Measurements from ENCODE around the gene DCLK1. TPM values are rescaled to one million over a fixed set of nuclear protein-coding genes. Genes with fewer than 3 reads are reported as not detected.

The DCLK1 gene
- total RNA-seq: 4.5 TPM
- long read RNA-seq, partial matches to known transcripts: 0 of 2 reads
- long read RNA-seq, other reads (novel, unspliced or antisense): 2 of 2 reads

DNA sequence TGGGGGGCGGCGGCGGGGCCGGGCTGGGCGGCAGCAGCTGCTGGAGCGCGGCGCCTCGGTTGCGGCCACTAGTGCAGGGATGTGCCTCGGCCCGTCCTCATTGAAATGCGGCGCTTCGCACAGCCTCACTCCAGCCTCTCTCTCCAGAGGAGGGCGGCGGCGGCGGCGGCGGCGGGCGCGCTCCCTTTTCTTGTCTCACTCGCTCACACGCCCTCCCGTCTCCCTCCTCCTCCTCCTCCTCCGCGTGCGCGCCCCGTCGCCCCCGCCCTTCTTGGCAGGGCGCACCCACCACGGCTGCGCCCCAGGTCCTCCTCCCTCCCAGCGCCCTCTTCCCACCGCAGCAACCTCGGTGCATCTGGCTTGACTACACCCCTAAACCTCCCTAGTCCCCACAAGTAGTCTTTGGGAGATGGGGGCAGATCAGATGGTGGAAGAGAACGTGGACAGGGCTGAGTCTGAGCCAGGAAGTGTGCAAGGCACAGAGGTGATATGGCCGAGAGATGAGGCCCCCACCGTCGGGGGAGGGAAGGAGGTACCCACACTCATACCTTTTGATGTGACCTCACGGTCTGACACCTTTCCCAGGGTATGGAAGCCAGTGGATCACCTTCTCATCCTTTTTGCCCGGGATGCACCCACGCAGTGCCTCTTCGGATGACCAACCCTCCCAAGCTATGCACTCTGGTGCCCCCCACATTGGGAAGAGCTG is at the start of gene DCLK1:
Gene DCLK1, minus strand, starts transcription at position 161 of the 709 bp plus-strand sequence.
- Histone ChIP-seq H3K27ac (no peak within 1 kb of the TSS), H3K27me3 (peaks cover 20% of the 10 kb centered on the region), H3K4me3 (peak within 1 kb of the TSS; percentile 39), H3K9me3 (no peaks in the 10 kb centered on the region), H3K36me3 (no peaks in the 10 kb centered on the region), H3K4me1 (no peaks in the 10 kb centered on the region)
- TF ChIP-seq, protein P1, sequence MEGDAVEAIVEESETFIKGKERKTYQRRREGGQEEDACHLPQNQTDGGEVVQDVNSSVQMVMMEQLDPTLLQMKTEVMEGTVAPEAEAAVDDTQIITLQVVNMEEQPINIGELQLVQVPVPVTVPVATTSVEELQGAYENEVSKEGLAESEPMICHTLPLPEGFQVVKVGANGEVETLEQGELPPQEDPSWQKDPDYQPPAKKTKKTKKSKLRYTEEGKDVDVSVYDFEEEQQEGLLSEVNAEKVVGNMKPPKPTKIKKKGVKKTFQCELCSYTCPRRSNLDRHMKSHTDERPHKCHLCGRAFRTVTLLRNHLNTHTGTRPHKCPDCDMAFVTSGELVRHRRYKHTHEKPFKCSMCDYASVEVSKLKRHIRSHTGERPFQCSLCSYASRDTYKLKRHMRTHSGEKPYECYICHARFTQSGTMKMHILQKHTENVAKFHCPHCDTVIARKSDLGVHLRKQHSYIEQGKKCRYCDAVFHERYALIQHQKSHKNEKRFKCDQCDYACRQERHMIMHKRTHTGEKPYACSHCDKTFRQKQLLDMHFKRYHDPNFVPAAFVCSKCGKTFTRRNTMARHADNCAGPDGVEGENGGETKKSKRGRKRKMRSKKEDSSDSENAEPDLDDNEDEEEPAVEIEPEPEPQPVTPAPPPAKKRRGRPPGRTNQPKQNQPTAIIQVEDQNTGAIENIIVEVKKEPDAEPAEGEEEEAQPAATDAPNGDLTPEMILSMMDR (IDR thresholded peaks at IDR 0.05): no peak
- ATAC-seq: peak; percentile 75
- intact Hi-C loops (cut with DNase I): no loop called here
- DNase-seq: peak; percentile 75

DNA sequence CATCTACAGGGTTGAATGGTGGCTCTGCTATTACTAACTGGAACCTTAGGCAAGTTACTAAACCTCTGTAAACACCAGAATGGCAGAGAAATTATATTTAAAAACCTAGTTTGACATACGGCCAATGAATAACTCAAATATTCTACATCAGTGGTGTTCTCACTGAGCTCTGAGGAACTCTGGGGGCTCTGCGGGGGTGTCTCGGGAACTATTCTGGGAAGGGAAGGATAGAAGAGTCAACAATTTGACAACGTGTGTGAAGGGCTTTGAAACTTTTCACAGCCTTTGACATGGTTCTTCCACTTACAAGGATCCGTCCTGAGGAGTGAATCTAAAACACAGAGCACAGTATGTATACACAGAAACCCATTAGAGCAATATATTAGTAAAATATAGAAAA is 44.4 kb upstream of the DCLK1 start:
- Histone ChIP-seq H3K9me3 (no peaks in the 10 kb centered on the region), H3K4me1 (no peaks in the 10 kb centered on the region), H3K27me3 (no peaks in the 10 kb centered on the region), H3K4me3 (no peak overlapping the region), H3K36me3 (no peaks in the 10 kb centered on the region), H3K27ac (no peak overlapping the region)
- DNase-seq: no peak
- TF ChIP-seq, protein P1 (IDR thresholded peaks at IDR 0.05): no peak
- ATAC-seq: no peak
- intact Hi-C loops (cut with DNase I): no loop called here

DNA sequence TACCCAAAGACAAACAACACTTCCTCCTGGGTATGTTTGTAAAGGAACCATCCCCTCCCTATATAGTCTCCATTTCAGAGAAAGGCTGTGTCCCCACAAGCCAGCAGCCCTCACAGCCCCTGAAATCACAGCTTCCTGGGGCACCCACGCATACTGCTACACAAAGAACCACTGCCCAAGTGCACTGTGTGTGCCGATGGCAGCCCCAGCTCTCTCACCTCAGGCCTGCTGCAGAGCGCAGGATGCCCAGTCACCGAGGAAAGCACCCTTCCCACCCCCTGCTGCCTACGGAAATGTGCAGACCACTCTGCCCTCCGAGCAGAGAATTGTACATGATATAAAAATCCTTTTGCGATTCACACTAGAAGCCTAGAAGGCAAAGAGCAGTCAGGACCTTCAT is 43.7 kb upstream of the DCLK1 start:
- H3K9me3 ChIP-seq: no peaks in the 10 kb centered on the region
- DNase-seq: no peak
- TF ChIP-seq, protein P1 (IDR thresholded peaks at IDR 0.05): no peak
- intact Hi-C loops (cut with DNase I): no loop called here
- no peaks in the 10 kb centered on the region for H3K36me3 ChIP-seq
- H3K27me3 ChIP-seq: no peaks in the 10 kb centered on the region
- no peak for ATAC-seq
- H3K4me3 ChIP-seq: no peak overlapping the region
- H3K27ac ChIP-seq: no peak overlapping the region
- no peaks in the 10 kb centered on the region for H3K4me1 ChIP-seq

DNA sequence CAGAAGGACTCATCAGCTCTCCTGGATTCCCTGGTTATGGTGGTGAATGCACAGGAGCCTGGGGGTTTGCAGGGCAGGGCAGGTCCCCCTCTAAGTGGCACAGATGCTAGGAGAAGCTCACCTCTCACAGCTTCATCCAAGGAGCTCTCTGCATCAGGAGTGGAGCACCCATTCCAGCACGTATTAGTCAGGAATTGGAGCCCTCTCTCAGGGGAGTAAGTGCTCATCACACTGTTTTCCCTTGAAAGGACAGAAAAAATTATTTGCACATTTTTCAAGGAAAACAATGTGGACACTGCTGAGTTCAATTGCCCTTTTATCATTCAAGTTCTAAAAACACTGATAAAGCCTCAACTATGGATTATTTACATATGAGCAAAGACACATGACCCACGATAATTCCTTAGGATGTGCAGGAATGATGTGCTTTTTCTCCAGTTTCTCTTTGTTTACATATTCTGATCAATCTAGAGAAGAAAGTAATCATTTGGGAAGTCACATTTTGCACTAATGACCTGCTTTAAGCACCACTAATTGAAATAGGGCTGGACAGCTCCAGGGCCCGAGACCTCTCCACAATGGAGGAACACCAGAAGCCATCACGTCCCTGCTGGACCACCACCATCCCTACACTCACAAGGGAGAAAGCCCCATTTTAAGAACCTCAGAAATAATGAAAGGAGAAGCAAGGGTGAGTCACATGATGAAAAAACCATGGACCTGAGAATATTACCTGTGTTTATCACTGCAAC is 42.6 kb upstream of the DCLK1 start:
- no peak overlapping the region for H3K27ac ChIP-seq
- no peaks in the 10 kb centered on the region for H3K27me3 ChIP-seq
- H3K36me3 ChIP-seq: no peaks in the 10 kb centered on the region
- intact Hi-C loops (cut with DNase I): no loop called here
- TF ChIP-seq, protein P1 (IDR thresholded peaks at IDR 0.05): no peak
- H3K4me3 ChIP-seq: no peak overlapping the region
- no peaks in the 10 kb centered on the region for H3K9me3 ChIP-seq
- DNase-seq: no peak
- no peaks in the 10 kb centered on the region for H3K4me1 ChIP-seq
- ATAC-seq: no peak

DNA sequence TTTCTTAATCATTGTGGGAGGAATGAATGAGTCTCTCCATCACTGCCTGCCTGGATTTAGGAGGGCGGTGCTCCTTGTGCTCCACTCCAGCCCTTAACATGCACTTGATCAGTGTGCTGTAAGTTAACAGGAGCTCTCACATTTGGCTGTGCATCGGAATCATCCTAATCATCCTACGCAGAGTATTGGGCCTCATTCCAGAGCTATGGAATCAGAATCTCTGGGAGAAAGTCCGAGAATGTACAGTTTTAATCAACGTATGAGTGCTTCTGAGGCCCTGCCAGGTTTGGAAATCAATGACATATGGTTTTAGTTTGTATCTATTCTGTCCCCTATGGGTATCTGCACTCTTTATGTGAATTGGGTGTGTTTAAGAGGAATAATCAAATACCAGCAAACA is 34.9 kb upstream of the DCLK1 start:
- ATAC-seq: no peak
- Histone ChIP-seq H3K27me3 (no peaks in the 10 kb centered on the region), H3K4me1 (no peaks in the 10 kb centered on the region), H3K4me3 (no peak overlapping the region), H3K9me3 (no peaks in the 10 kb centered on the region), H3K36me3 (no peaks in the 10 kb centered on the region), H3K27ac (no peak overlapping the region)
- TF ChIP-seq, protein P1 (IDR thresholded peaks at IDR 0.05): no peak
- DNase-seq: no peak
- intact Hi-C loops (cut with DNase I): no loop called here

Measured in upper lobe of right lung (tissue), 1 donor.